Activated T-helper 9 cell treated with anti-CD3 and anti-CD28 coated beads, Interleukin-2, amount 50 U/mL, for 16 hours (primary cell): ENCODE results near the gene IFNA16.
"Not testable (repeated sequence)": the region's sequence is repeated elsewhere in the genome, so short reads cannot be mapped to it uniquely, and the experiment has no call there.

ENCODE experiments used
- DNase-seq: peaks from one replicate; pipeline ENCODE4 v3.0.0-alpha.2; 2020; ENCODE audit warnings: low read depth

IFNA16 gene

GRCh38 chr9:21194867-21195776, 22.0 kb downstream of the IFNA16 start:
- not testable (repeated sequence) for DNase-seq

- DNase-seq, result not testable (repeated sequence)
Measured at GRCh38 chr9:21187487-21187886, 29.6 kb downstream of the IFNA16 start, which contains the start of gene IFNA4. Gene IFNA4, minus strand, starts transcription at chr9:21187587. Its CDS starts 56 bp downstream, at chr9:21187531.

GRCh38 chr9:21182810-21183736, 34.0 kb downstream of the IFNA16 start:
- not testable (repeated sequence) for DNase-seq

- no peak for DNase-seq
Measured at GRCh38 chr9:21174671-21175070, 42.4 kb downstream of the IFNA16 start.

GRCh38 chr9:21172156-21172555, 45.0 kb downstream of the IFNA16 start:
- DNase-seq, result no peak

- no peak for DNase-seq
Measured at GRCh38 chr9:21171351-21171750, 45.8 kb downstream of the IFNA16 start.

GRCh38 chr9:21166560-21166959, 50.6 kb downstream of the IFNA16 start, which contains the start of gene IFNA21:
Gene IFNA21, minus strand, starts transcription at chr9:21166660. Its CDS starts 48 bp downstream, at chr9:21166612.
- DNase-seq, result not testable (repeated sequence)
